HG03378 (cell line): ENCODE measurements around the gene TADA3.

ENCODE experiments used
- ATAC-seq: cut with Tn5 transposase; IDR thresholded peaks from one replicate; pipeline ENCODE4 v1.9.1; 2021; ENCODE audit warnings: mild to moderate bottlenecking, moderate library complexity; ENCODE audit not compliant: unreplicated experiment

Gene TADA3

GRCh38 chr3:9762871-9763270, 29.4 kb downstream of the TADA3 start:
- no peak for ATAC-seq

- ATAC-seq, result no peak
Observed at GRCh38 chr3:9761919-9762318, 30.4 kb downstream of the TADA3 start.

- ATAC-seq, result no peak
Observed at GRCh38 chr3:9760779-9761505, 31.3 kb downstream of the TADA3 start.

GRCh38 chr3:9757427-9757826, 34.8 kb downstream of the TADA3 start:
- no peak for ATAC-seq

GRCh38 chr3:9754678-9755077, 37.6 kb downstream of the TADA3 start:
- no peak for ATAC-seq

- no peak for ATAC-seq
Observed at GRCh38 chr3:9750556-9751411, 41.5 kb downstream of the TADA3 start.

- ATAC-seq, result peak; percentile 82
Observed at GRCh38 chr3:9749645-9750555, 42.4 kb downstream of the TADA3 start, which contains the start of gene OGG1. OGG1 (plus strand) TSS chr3:9749952; CDS start chr3:9750287, 335 bp downstream.

- no peak for ATAC-seq
Observed at GRCh38 chr3:9749296-9749644, 43.0 kb downstream of the TADA3 start.

GRCh38 chr3:9748031-9748430, 44.2 kb downstream of the TADA3 start:
- ATAC-seq, result no peak

GRCh38 chr3:9747267-9747666, 45.0 kb downstream of the TADA3 start:
- ATAC-seq, result no peak

- no peak for ATAC-seq
Observed at GRCh38 chr3:9746330-9746729, 45.9 kb downstream of the TADA3 start.

GRCh38 chr3:9745521-9745920, 46.8 kb downstream of the TADA3 start:
- ATAC-seq, result no peak

- no peak for ATAC-seq
Observed at GRCh38 chr3:9744162-9744561, 48.1 kb downstream of the TADA3 start.

- no peak for ATAC-seq
Observed at GRCh38 chr3:9743548-9743947, 48.7 kb downstream of the TADA3 start.

GRCh38 chr3:9742560-9742959, 49.7 kb downstream of the TADA3 start:
- no peak for ATAC-seq

GRCh38 chr3:9739181-9739580, 53.1 kb downstream of the TADA3 start:
- ATAC-seq, result no peak

- no peak for ATAC-seq
Observed at GRCh38 chr3:9736831-9737230, 55.4 kb downstream of the TADA3 start.

- ATAC-seq, result no peak
Observed at GRCh38 chr3:9732740-9733115, 59.5 kb downstream of the TADA3 start.

GRCh38 chr3:9732080-9732739, 60.1 kb downstream of the TADA3 start:
- no peak for ATAC-seq

GRCh38 chr3:9731206-9732079, 60.8 kb downstream of the TADA3 start, which contains the start of gene BRPF1:
BRPF1 (plus strand) TSS chr3:9731735; CDS start chr3:9734141, 2,406 bp downstream.
- ATAC-seq, result peak; percentile 68
